BLaER1 treated with 17β-estradiol and CSF1 and Interleukin-3, amounts not matched to agents 10 nM and 100 nM (cell line): ENCODE results near the gene WNT7B.
A peak's percentile ranks its signal among the peaks of the same experiment; 100 is the strongest.

Source experiments
- H3K27ac ChIP-seq, 11 experiments: shearing (Covaris generic); formaldehyde crosslinking; 2 replicates each; pipeline ENCODE4 v1.8.1; 2022
- H3K27me3 ChIP-seq, 11 experiments: shearing (Covaris generic); formaldehyde crosslinking; 2 replicates each; pipeline ENCODE4 v1.8.1; 2022
- H3K36me3 ChIP-seq, 11 experiments: shearing (Covaris generic); formaldehyde crosslinking; 2 replicates each; pipeline ENCODE4 v1.8.1; 2022
- H3K4me1 ChIP-seq, 10 experiments: shearing (Covaris generic); formaldehyde crosslinking; 2 replicates each; pipeline ENCODE4 v1.8.1; 2022
- H3K4me2 ChIP-seq, 11 experiments: shearing (Covaris generic); formaldehyde crosslinking; 2 replicates each; pipeline ENCODE4 v1.8.1; 2022
- H3K4me3 ChIP-seq, 10 experiments: shearing (Covaris generic); formaldehyde crosslinking; 2 replicates each; pipeline ENCODE4 v1.8.1; 2022
- H3K9ac ChIP-seq, 11 experiments: shearing (Covaris generic); formaldehyde crosslinking; 2 replicates each; pipeline ENCODE4 v1.8.1; 2022
- H3K9me3 ChIP-seq, 11 experiments: shearing (Covaris generic); formaldehyde crosslinking; replicated peaks in 1 of 11; 2 replicates each; pipeline ENCODE4 v1.8.1; 2022
- H4K20me1 ChIP-seq, 11 experiments: shearing (Covaris generic); formaldehyde crosslinking; 2 replicates each; pipeline ENCODE4 v1.8.1; 2022
- Cebpa-rat ChIP-seq, 11 experiments: shearing (Covaris generic); IDR thresholded peaks; 2 replicates each; pipeline ENCODE4 v1.8.1; 2022

WNT7B gene

DNA sequence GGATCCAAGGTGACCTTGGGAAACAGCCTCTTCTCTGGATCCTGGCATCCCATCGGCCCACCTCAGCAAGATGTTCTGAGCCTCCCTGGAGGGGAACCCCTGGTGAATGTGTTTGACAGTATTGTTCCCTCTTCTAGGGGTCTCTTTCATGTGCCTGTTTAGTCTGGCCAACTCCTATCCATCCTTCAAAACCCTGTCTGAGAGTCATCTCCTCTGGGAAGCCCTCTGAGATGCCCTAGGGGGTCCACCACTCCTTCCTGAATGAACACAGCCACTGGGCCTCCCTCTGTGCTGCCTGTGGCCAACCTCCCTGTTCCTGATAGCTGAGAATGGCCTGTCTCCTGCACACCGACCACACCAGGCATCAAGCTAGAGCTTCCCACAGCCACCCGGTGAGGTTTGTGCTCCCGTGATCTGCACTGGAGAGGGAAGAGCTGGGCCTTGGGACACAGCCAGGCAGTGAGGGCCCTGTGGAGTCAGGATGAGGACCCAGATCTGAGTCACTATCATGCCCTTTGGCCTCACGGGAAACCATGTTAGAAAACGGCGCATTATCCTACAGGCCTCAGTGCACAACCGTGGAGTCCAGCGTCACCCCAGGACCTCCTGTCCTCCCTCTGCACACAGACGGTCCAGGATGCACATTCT lies 8.8 kb downstream of the WNT7B start:
- Histone ChIP-seq H3K4me2 (peak overlapping the region in 9 of 11 experiments; percentile 82 to 99 (median 98); a peak in 18 of 22 replicates), H3K9me3 (no peaks in the 10 kb centered on the region), H3K36me3 (no peaks in the 10 kb centered on the region), H3K27ac (no peak overlapping the region), H3K27me3 (peaks cover 63 to 90% (median 82%) of the 10 kb centered on the region in 11 experiments), H3K4me3 (no peak overlapping the region), H4K20me1 (peaks cover 0 to 94% (median 85%) of the 10 kb centered on the region in 11 experiments; a peak in 19 of 22 replicates), H3K9ac (no peak overlapping the region), H3K4me1 (peaks cover 40 to 89% (median 85%) of the 10 kb centered on the region in 10 experiments)
- no peak for TF ChIP-seq Cebpa-rat (IDR thresholded peaks at IDR 0.05)

DNA sequence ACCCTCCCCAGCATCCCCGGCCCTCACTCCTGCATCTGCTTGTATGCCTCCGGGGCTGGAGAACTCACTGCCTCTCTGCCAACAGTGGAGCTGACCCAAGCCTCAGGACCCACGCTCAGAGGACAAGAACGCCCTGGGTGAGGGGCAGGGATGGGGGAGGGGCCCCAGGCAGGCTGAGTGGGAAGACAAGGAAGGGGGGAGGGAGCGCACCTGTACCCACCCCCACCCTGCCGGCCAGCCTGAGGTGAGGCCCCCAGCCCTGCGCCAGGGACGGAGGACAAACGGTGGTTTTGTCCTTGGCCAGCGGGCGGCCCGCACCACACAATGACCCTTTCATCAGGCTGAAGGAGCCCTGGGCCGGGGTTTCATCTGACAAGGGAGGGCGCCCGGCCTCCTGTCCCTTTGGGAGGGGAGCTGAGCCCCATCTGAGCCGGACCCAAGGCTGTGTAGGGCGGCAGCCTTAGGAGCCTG lies 10.0 kb downstream of the WNT7B start:
- no peak for TF ChIP-seq Cebpa-rat (IDR thresholded peaks at IDR 0.05)
- H3K27ac ChIP-seq, result no peak overlapping the region
- H3K9me3 ChIP-seq, result no peaks in the 10 kb centered on the region
- H4K20me1 ChIP-seq, result peaks cover 0 to 90% (median 74%) of the 10 kb centered on the region in 11 experiments; a peak in 19 of 22 replicates
- H3K4me2 ChIP-seq, result peak overlapping the region in 9 of 11 experiments; percentile 19 to 99 (median 98); a peak in 17 of 22 replicates
- H3K4me1 ChIP-seq, result peaks cover 33 to 78% (median 74%) of the 10 kb centered on the region in 10 experiments
- no peaks in the 10 kb centered on the region for H3K36me3 ChIP-seq
- no peak overlapping the region for H3K4me3 ChIP-seq
- H3K9ac ChIP-seq, result no peak overlapping the region
- peaks cover 51 to 78% (median 70%) of the 10 kb centered on the region in 11 experiments for H3K27me3 ChIP-seq

DNA sequence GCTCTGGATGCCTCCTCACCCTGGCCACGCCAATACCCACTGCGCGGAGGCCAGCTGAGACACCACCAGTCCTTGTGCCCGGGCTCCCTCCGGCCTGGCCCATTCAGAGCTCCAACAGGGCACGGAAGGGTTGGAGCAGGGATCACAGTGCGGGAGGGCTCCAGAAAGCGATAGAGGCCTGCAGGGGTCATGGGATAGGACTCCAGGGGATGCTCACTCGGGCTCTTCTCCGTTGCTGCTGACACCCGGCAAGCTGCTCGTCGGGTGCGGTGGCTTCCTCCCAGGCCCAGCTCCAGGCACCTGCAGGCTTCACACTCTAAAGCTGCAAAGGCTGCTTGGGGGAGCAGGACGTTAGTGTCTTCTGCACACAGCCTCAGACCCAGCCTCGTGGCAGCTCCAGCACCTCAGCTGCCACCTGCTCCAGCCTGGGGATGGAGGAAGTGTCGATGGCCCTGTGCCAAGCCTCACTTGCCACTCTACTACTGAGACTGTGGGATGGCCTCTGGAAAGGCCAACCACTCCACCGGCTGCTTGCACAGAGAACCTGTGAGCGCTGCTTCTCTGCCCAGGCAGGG lies 10.6 kb downstream of the WNT7B start:
- peak overlapping the region in 9 of 11 experiments; percentile 19 to 99 (median 98); a peak in 17 of 22 replicates for H3K4me2 ChIP-seq
- no peak overlapping the region for H3K9ac ChIP-seq

DNA sequence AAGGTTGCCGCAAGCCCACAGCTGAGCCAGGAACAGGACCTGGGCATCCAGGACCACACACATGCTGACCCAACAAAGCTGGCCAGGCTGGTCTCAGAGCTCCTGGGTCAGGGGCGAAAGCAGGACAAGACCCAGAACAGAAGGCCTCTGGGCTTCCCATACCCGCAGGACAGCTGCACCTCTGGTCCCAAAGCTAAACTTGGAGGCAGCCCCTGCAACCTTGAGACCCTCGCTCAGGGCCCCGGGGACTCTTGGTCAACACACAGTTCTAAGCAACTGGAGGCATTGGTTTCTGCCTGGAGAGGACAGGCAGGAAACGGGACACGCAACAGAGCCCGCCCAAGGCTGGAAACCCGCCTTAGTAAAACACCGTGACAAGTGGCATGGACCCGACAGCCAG lies 11.4 kb downstream of the WNT7B start:
- Histone ChIP-seq H3K4me1 (peaks cover 20 to 65% (median 61%) of the 10 kb centered on the region in 10 experiments), H3K27ac (no peak overlapping the region), H3K36me3 (no peaks in the 10 kb centered on the region), H3K4me2 (peak overlapping the region in 8 of 11 experiments; percentile 59 to 99 (median 98); a peak in 15 of 22 replicates), H3K27me3 (peaks cover 37 to 64% (median 56%) of the 10 kb centered on the region in 11 experiments), H3K9me3 (no peaks in the 10 kb centered on the region), H3K4me3 (no peak overlapping the region), H3K9ac (no peak overlapping the region), H4K20me1 (peaks cover 0 to 77% (median 61%) of the 10 kb centered on the region in 11 experiments; a peak in 18 of 22 replicates)
- no peak for TF ChIP-seq Cebpa-rat (IDR thresholded peaks at IDR 0.05)

More for the DNA sequence above, 10.6 kb downstream of the WNT7B start:
- H3K4me1 ChIP-seq, result peaks cover 29 to 73% (median 70%) of the 10 kb centered on the region in 10 experiments
- no peaks in the 10 kb centered on the region for H3K9me3 ChIP-seq
- no peak overlapping the region for H3K27ac ChIP-seq
- H3K36me3 ChIP-seq, result no peaks in the 10 kb centered on the region
- peaks cover 46 to 73% (median 65%) of the 10 kb centered on the region in 11 experiments for H3K27me3 ChIP-seq
- no peak for TF ChIP-seq Cebpa-rat (IDR thresholded peaks at IDR 0.05)
- no peak overlapping the region for H3K4me3 ChIP-seq
- peaks cover 0 to 85% (median 70%) of the 10 kb centered on the region in 11 experiments; a peak in 19 of 22 replicates for H4K20me1 ChIP-seq

DNA sequence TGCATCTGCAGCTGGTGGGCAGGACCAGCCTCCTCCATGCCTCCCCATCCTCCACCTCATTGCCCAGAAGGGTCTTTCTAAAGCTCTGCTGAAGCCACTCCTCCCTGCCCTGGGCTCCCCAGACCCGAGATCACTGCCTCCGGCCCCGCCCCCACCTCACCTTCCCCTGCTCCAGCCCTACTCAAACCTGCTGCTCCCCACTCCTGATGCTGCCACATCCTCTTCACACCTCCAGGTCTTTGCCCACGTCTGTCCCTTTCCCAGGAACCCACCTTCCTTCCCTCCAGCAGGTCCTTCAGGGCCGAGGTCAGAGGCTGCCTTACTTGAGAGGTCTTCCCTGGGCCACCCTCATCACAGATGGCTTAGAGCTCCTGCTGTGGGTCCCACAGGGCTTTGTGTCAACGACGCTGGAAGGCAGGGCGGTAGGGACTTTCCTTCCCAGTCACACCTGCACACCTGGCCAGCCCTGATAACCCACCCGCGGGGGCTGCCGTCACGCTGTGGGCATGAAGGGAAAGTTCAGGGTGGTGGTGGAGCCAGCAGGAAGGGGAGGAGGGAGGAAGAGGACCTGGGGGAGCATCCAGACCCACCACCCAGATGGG lies 11.9 kb downstream of the WNT7B start:
- no peak overlapping the region for H3K9ac ChIP-seq
- H3K36me3 ChIP-seq, result no peaks in the 10 kb centered on the region
- TF ChIP-seq Cebpa-rat (IDR thresholded peaks at IDR 0.05), result no peak
- H3K27me3 ChIP-seq, result peaks cover 32 to 59% (median 51%) of the 10 kb centered on the region in 11 experiments
- H4K20me1 ChIP-seq, result peaks cover 0 to 71% (median 56%) of the 10 kb centered on the region in 11 experiments; a peak in 18 of 22 replicates
- peaks cover 15 to 59% (median 56%) of the 10 kb centered on the region in 10 experiments for H3K4me1 ChIP-seq
- H3K4me3 ChIP-seq, result no peak overlapping the region
- peak overlapping the region in 8 of 11 experiments; percentile 59 to 99 (median 98); a peak in 15 of 22 replicates for H3K4me2 ChIP-seq
- no peak overlapping the region for H3K27ac ChIP-seq
- H3K9me3 ChIP-seq, result no peaks in the 10 kb centered on the region

DNA sequence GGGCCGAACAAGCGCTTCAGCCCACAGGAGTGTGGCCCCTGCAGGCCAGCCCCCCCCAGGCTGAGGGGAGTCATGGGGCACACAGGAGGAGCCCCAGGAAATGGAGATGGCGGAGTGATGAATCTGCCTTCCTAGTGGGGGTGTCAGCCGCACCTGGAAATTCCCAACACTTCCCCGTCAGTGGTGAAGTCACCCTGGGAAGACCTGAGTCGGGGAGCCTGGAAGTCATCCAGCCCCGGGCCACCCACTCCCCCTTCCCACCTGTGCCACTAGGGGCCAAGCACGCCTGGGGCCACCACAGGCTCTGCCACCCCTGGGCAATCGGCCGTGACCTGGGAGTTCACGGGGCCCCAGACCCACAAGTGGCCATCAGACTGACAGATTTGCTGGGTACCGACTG lies 12.6 kb downstream of the WNT7B start:
- Histone ChIP-seq H3K4me3 (no peak overlapping the region), H3K4me2 (peak overlapping the region in 8 of 11 experiments; percentile 59 to 99 (median 98); a peak in 10 of 22 replicates), H3K36me3 (no peaks in the 10 kb centered on the region), H3K27ac (no peak overlapping the region), H3K4me1 (peaks cover 9 to 53% (median 49%) of the 10 kb centered on the region in 10 experiments), H4K20me1 (peaks cover 0 to 65% (median 49%) of the 10 kb centered on the region in 11 experiments; a peak in 18 of 22 replicates), H3K9me3 (no peaks in the 10 kb centered on the region), H3K9ac (no peak overlapping the region), H3K27me3 (peaks cover 25 to 52% (median 44%) of the 10 kb centered on the region in 11 experiments)
- no peak for TF ChIP-seq Cebpa-rat (IDR thresholded peaks at IDR 0.05)

DNA sequence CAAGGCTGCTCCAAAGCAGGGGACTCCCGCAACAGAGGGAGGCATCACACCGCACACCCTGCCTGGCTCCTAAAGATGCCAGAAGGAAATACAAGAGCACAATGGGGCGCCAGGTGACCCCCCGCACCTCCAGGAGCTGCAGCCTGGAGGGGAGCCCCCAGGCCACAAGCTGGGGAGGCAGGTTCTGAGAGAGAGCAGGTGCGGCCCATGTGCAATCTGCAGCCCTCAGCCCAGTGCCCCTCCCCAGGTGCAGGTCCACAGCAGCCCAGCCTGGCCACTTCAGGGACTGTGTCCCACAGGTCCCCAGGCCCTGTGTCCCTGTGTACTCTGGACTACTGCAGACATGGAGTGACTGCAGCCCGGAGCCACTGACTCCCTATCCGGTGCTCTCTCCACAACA lies 13.1 kb downstream of the WNT7B start:
- Histone ChIP-seq H3K4me1 (peaks cover 3 to 47% (median 44%) of the 10 kb centered on the region in 10 experiments), H3K27me3 (peaks cover 20 to 49% (median 39%) of the 10 kb centered on the region in 11 experiments), H3K27ac (no peak overlapping the region), H3K4me2 (no peak overlapping the region), H3K9me3 (no peaks in the 10 kb centered on the region), H4K20me1 (peaks cover 0 to 61% (median 44%) of the 10 kb centered on the region in 11 experiments; a peak in 18 of 22 replicates), H3K9ac (no peak overlapping the region), H3K4me3 (no peak overlapping the region), H3K36me3 (no peaks in the 10 kb centered on the region)
- no peak for TF ChIP-seq Cebpa-rat (IDR thresholded peaks at IDR 0.05)

DNA sequence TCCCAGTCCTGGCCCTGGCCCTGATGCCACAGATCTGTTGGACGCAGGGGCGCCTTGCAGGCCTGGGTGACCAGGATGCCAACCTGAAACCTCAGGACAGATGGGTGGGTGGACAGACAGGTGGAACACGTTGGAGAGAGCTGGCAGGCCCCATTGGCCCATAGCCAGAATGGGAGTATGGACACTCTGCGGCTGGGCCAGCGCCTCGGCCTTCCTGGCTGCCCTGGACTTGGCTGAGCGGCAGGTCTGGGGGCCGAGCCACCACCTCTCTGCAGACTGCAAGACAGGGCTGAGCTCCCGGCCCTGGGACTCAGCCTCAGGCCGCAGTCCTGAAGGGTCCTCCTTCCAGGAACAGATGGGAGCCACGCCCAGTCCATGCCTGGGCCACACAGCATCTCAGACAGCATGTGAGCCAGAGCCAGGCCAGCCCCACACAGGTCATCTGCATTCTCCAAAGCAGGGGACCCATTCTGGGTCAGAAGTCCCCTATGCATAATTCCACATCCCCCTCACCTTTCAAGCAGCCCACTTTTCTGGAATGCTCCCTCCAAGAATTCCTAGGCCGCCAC lies 14.1 kb downstream of the WNT7B start:
- TF ChIP-seq Cebpa-rat (IDR thresholded peaks at IDR 0.05), result no peak
- H3K27me3 ChIP-seq, result peaks cover 16 to 49% (median 30%) of the 10 kb centered on the region in 11 experiments; a peak in 20 of 22 replicates
- peaks cover 0 to 37% (median 34%) of the 10 kb centered on the region in 10 experiments; a peak in 16 of 20 replicates for H3K4me1 ChIP-seq
- no peak overlapping the region for H3K4me3 ChIP-seq
- H3K36me3 ChIP-seq, result no peaks in the 10 kb centered on the region
- no peak overlapping the region for H3K4me2 ChIP-seq
- H3K9ac ChIP-seq, result no peak overlapping the region
- H3K27ac ChIP-seq, result no peak overlapping the region
- H4K20me1 ChIP-seq, result peaks cover 0 to 59% (median 36%) of the 10 kb centered on the region in 11 experiments; a peak in 18 of 22 replicates
- H3K9me3 ChIP-seq, result no peaks in the 10 kb centered on the region
